GM23248 (cell line): Measurements from ENCODE around the gene ZG16. TPM values are rescaled to one million over a fixed set of nuclear protein-coding genes. Genes with fewer than 3 reads are reported as not detected.

Experiments
- DNase-seq: peaks from one replicate; pipeline ENCODE4 v3.0.0-alpha.2; 2015
- H2AFZ ChIP-seq: fragments of 200-600 bp; sonication (generic); 2 replicates; pipeline ENCODE4 v1.6.1; 2016; ENCODE audit warnings: antibody characterized with exemption
- H3F3A ChIP-seq: fragments of 200-600 bp; sonication (generic); 2 replicates; pipeline ENCODE4 v1.6.1; 2016; ENCODE audit warnings: mild to moderate bottlenecking, antibody characterized with exemption, mixed run types; ENCODE audit not compliant: insufficient read depth
- H3K27ac ChIP-seq: fragments of 200-600 bp; sonication (generic); 2 replicates; pipeline ENCODE4 v1.5.1; 2016; ENCODE audit warnings: mild to moderate bottlenecking
- H3K27me3 ChIP-seq: fragments of 200-600 bp; sonication (generic); replicated peaks from 2 replicates; pipeline ENCODE4 v1.6.1; 2016; ENCODE audit warnings: mild to moderate bottlenecking; ENCODE audit not compliant: insufficient read depth
- H3K36me3 ChIP-seq: fragments of 200-600 bp; sonication (generic); 2 replicates; pipeline ENCODE4 v1.6.1; 2016; ENCODE audit warnings: low read depth, mild to moderate bottlenecking
- H3K4me1 ChIP-seq: fragments of 200-600 bp; sonication (generic); 2 replicates; pipeline ENCODE4 v1.6.1; 2016; ENCODE audit warnings: mild to moderate bottlenecking; ENCODE audit not compliant: insufficient read depth
- H3K4me2 ChIP-seq: fragments of 200-600 bp; sonication (generic); one replicate; pipeline ENCODE4 v1.6.1; 2016; ENCODE audit warnings: mild to moderate bottlenecking; ENCODE audit not compliant: unreplicated experiment
- H3K4me3 ChIP-seq: fragments of 200-600 bp; sonication (generic); 2 replicates; pipeline ENCODE4 v1.5.1; 2016; ENCODE audit warnings: mild to moderate bottlenecking
- H3K79me2 ChIP-seq: fragments of 200-600 bp; sonication (generic); 2 replicates; pipeline ENCODE4 v1.6.1; 2016; ENCODE audit warnings: mild to moderate bottlenecking; ENCODE audit not compliant: insufficient read depth
- H3K9ac ChIP-seq: fragments of 200-600 bp; sonication (generic); 2 replicates; pipeline ENCODE4 v1.6.1; 2016; ENCODE audit warnings: mild to moderate bottlenecking
- H3K9me2 ChIP-seq: fragments of 200-600 bp; sonication (generic); 2 replicates; pipeline ENCODE4 v1.6.1; 2016; ENCODE audit warnings: mixed run types, mild to moderate bottlenecking, moderate library complexity; ENCODE audit not compliant: insufficient read depth
- H3K9me3 ChIP-seq: fragments of 200-600 bp; sonication (generic); one replicate; pipeline ENCODE4 v1.6.1; 2017; ENCODE audit warnings: low read depth
- H4K20me1 ChIP-seq: fragments of 200-600 bp; sonication (generic); 2 replicates; pipeline ENCODE4 v1.6.0; 2016; ENCODE audit not compliant: insufficient read depth
- EZH2 ChIP-seq: fragments of 200-600 bp; sonication (generic); IDR thresholded peaks from 2 replicates; pipeline ENCODE4 v1.6.1; 2018; ENCODE audit warnings: antibody characterized with exemption, mild to moderate bottlenecking; ENCODE audit not compliant: insufficient read depth, poor library complexity, severe bottlenecking
- EZH2phosphoT487 ChIP-seq: fragments of 200-600 bp; sonication (generic); IDR thresholded peaks from 2 replicates; pipeline ENCODE4 v1.6.1; 2018; ENCODE audit warnings: antibody characterized with exemption, moderate library complexity, mild to moderate bottlenecking, low read depth; ENCODE audit not compliant: insufficient read depth
- WGBS, 2 experiments: methylation state at CpG; one replicate each; pipeline ENCODE4 v1.1.6; 2015 to 2017; ENCODE audit warnings: low lambda C conversion rate in 2 of 2, low coverage in 1 of 2; ENCODE audit errors: missing lambda C conversion rate in 2 of 2; 5-methylcytosine and 5-hydroxymethylcytosine counted together
- in situ Hi-C: fragments of 300-500 bp; cut with MboI; formaldehyde crosslinking; loops from 2 replicates; pipeline ENCODE4 v1.15.0; 2020
- polyA plus RNA-seq: library from polyadenylated mRNA; unstranded; fragments of >200 nt; fragmentation: Nextera tagmentation; extraction: Ambion mirVana; gene quantifications from 2 replicates; pipeline ENCODE4 v1.2.1, GENCODE V29; 2016
- total RNA-seq: library from RNA; depleted of rRNA; stranded (reverse); fragments of >200 nt; shearing (Covaris generic); gene quantifications from 2 replicates; pipeline ENCODE4 v1.2.3, GENCODE V29; 2014

The ZG16 gene
- total and polyA plus RNA-seq, 2 experiments from 2014 or later, result not detected

DNA sequence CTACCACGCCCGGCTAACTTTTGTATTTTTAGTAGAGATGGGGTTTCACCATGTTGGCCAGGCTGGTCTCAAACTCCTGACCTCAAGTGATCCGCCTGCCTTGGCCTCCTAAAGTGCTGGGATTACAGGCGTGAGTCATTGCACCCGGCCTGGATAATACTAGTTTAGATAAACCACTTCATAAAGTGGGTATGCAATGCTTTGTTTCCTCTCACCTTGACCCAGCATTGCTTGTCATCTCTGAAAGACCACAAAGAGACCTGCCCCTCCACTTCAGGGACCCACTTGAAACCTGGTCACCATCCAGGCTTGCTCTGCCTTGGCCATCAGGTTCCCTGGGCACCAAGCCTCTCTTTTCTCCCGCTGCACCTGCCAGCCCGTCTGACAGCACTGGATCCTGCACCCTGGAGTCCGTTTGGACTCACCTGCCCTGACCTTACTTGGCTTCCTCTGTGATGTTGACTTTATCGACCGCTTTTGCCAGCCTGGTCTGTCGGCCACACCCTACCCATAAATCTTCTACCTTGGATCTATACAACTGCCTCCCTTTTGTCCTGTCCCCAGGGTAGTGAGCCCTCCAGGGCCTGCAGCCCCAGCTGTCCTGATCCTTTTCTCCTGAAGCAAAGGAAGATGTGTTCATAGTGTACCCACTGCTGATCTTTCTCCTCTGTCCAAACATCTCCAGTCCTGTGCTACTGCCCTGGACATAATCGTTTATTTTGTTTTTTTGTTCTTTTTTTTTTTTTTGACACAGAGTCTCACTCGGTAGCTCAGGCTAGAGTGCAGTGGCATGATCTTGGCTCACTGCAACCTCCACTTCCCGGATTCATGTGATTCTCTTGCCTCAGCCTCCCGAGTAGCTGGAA is 12.7 kb upstream of the ZG16 start:
- no peaks in the 10 kb centered on the region for H3K9me2 ChIP-seq
- in situ Hi-C loops, result no loop called here
- DNase-seq, result no peak

DNA sequence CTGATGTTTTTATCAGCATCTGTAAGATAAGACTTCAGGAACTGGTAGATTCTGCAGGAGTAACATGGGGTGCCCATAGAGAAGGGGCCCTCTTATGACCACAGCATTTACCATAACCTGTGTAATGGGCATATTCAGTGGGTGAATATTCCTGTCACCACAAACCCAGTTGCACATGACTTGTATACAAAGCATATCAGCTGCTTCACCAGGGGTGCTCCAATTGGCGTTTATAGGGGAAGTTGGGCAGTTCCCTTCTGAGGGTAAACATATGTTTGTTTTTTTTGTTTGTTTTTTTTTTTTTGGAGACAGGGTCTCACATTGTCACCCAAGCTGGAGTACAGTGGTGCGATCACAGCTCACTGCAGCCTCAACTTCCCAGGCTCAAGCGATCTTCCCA is 11.5 kb upstream of the ZG16 start:
- H3K9me2 ChIP-seq, result no peaks in the 10 kb centered on the region
- H3F3A ChIP-seq, result no peaks in the 10 kb centered on the region
- no peaks in the 10 kb centered on the region for H3K79me2 ChIP-seq
- no peaks in the 10 kb centered on the region for H3K36me3 ChIP-seq
- no peak overlapping the region for H3K9ac ChIP-seq
- in situ Hi-C loops, result no loop called here
- H3K4me1 ChIP-seq, result no peaks in the 10 kb centered on the region
- no peak overlapping the region for H3K4me2 ChIP-seq
- H2AFZ ChIP-seq, result no peak overlapping the region
- 80% methylated on average over 3 of the region's 3 CpGs for WGBS, 2 experiments
- DNase-seq, result no peak
- no peak overlapping the region for H3K27ac ChIP-seq
- no peak overlapping the region for H3K4me3 ChIP-seq
- no peaks in the 10 kb centered on the region for H3K9me3 ChIP-seq
- TF ChIP-seq EZH2 (no peak), EZH2phosphoT487 (no peak)
- H3K27me3 ChIP-seq, result peaks cover 9% of the 10 kb centered on the region
- no peaks in the 10 kb centered on the region for H4K20me1 ChIP-seq

More for the DNA sequence above, 12.7 kb upstream of the ZG16 start:
- no peaks in the 10 kb centered on the region for H3K9me3 ChIP-seq
- WGBS, 2 experiments, result 38 to 50% methylated on average over 15 of the region's 15 CpGs
- H3K36me3 ChIP-seq, result no peaks in the 10 kb centered on the region
- no peaks in the 10 kb centered on the region for H3K4me1 ChIP-seq
- no peak overlapping the region for H2AFZ ChIP-seq
- H3K4me2 ChIP-seq, result no peak overlapping the region
- H3K4me3 ChIP-seq, result no peak overlapping the region
- H3K27ac ChIP-seq, result no peak overlapping the region
- H3K79me2 ChIP-seq, result no peaks in the 10 kb centered on the region
- no peaks in the 10 kb centered on the region for H3F3A ChIP-seq
- H3K27me3 ChIP-seq, result peaks cover 9% of the 10 kb centered on the region
- H3K9ac ChIP-seq, result no peak overlapping the region
- no peak for TF ChIP-seq EZH2phosphoT487
- no peak for TF ChIP-seq EZH2
- no peaks in the 10 kb centered on the region for H4K20me1 ChIP-seq

DNA sequence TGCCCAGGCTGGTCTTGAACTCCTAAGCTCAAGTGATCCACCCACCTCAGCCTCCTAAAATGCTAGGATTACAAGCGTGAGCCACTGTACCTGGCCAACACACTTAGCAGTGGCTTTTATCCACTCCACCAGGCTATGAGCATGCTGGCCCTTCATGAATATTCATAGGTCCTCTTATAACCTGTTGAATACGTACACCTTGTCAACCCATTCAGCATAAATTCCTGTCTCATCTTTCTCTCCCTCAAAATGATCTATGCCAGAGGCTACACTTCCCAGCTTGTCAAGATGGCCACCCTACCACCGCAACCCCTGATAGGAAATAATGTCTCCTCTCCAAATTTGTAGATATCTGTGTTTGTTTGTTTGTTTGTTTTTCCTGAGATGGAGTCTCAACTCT is 11.0 kb upstream of the ZG16 start:
- H3K4me1 ChIP-seq, result no peaks in the 10 kb centered on the region
- no peak overlapping the region for H3K27ac ChIP-seq
- peaks cover 9% of the 10 kb centered on the region for H3K27me3 ChIP-seq
- no peaks in the 10 kb centered on the region for H3K36me3 ChIP-seq
- in situ Hi-C loops, result no loop called here
- H3K9ac ChIP-seq, result no peak overlapping the region
- no peak overlapping the region for H3K4me2 ChIP-seq
- no peak overlapping the region for H3K4me3 ChIP-seq
- H4K20me1 ChIP-seq, result no peaks in the 10 kb centered on the region
- H2AFZ ChIP-seq, result no peak overlapping the region
- no peak for TF ChIP-seq EZH2phosphoT487
- no peak for TF ChIP-seq EZH2
- H3K9me2 ChIP-seq, result no peaks in the 10 kb centered on the region
- no peaks in the 10 kb centered on the region for H3F3A ChIP-seq
- DNase-seq, result no peak
- H3K79me2 ChIP-seq, result no peaks in the 10 kb centered on the region
- H3K9me3 ChIP-seq, result no peaks in the 10 kb centered on the region
- WGBS, 2 experiments, result 74 to 80% methylated on average over 3 of the region's 3 CpGs

DNA sequence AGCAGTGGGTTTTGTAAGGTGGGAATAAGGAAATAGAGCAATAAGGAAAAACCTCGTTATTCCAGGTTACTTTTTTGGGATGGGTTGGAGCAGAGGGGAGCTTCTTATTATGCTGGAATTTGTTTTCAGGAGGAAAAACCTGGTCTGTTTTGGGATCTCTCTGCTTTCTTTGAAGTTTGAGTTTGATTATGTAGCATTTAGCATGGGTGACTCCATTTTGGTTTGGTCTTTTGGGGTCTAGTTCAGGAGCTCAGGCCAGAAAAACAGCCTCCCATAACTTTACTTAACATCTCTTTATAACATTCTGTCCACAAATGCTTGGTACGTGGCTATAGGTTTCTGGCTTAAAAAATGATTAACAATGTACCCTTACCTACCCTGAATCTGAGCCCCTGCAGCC is 8.5 kb upstream of the ZG16 start:
- Histone ChIP-seq H3K4me2 (no peak overlapping the region), H3K9me2 (no peaks in the 10 kb centered on the region), H3K4me3 (no peak overlapping the region), H3K9ac (no peak overlapping the region), H3K79me2 (no peaks in the 10 kb centered on the region), H3K9me3 (no peaks in the 10 kb centered on the region), H3F3A (no peaks in the 10 kb centered on the region), H3K27me3 (peaks cover under 1% of the 10 kb centered on the region; the same call in 1 of the 2 replicates), H3K4me1 (no peaks in the 10 kb centered on the region), H4K20me1 (no peaks in the 10 kb centered on the region), H3K36me3 (no peaks in the 10 kb centered on the region), H2AFZ (no peak overlapping the region), H3K27ac (no peak overlapping the region)
- no peak for DNase-seq
- in situ Hi-C loops, result no loop called here
- 52 to 60% methylated on average over 2 of the region's 2 CpGs for WGBS, 2 experiments
- TF ChIP-seq EZH2phosphoT487, result no peak
- TF ChIP-seq EZH2, result no peak
